Ramos (cell line): Measurements from ENCODE around the gene CGB7.
"Not testable (repeated sequence)": the region's sequence is repeated elsewhere in the genome, so short reads cannot be mapped to it uniquely, and the experiment has no call there.

ENCODE experiments used
- in situ Hi-C: fragments of 300-500 bp; cut with MboI; formaldehyde crosslinking; loops from one replicate; pipeline ENCODE4 v1.14.3; 2022; ENCODE audit warnings: low sequenced_read_pairs; ENCODE audit not compliant: unreplicated experiment

The CGB7 gene

DNA sequence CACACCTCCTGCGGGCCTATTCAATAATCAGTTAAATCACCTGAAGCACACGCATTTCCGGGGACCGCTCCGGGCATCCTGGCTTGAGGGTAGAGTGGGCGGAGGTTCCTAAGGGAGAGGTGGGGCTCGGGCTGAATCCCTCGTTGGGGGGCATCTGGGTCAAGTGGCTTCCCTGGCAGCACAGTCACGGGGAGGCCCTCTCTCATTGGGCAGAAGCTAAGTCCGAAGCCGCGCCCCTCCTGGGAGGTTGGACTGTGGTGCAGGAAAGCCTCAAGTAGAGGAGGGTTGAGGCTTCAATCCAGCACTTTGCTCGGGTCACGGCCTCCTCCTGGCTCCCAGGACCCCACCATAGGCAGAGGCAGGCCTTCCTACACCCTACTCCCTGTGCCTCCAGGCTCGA lies 14.0 kb downstream of the CGB7 start, which contains the start of gene CGB5:
Gene CGB5 (plus strand): TSS at position 301 of the 400 bp plus-strand sequence. CDS start 362 bp downstream, outside the sequence.
- in situ Hi-C loops = not testable (repeated sequence)

DNA sequence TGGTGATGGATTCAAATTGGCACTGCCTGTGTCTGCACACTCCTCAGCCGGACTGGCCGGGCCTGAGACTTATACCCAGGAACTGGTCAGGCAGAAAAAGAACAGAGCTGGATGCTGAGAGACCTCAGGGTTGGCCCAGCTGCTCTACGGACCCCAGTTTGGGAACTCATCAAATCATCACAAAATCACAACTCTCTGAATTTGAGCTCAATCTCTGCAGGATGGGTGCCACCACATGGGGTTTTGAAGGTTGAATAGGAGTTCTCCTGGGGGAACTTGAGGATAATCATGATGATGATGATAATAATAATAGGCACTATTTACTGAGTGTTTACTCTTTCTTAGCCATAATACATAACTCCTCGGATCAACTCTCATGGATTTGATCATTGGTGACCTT lies 14.9 kb downstream of the CGB7 start:
- in situ Hi-C loops = not testable (repeated sequence)

DNA sequence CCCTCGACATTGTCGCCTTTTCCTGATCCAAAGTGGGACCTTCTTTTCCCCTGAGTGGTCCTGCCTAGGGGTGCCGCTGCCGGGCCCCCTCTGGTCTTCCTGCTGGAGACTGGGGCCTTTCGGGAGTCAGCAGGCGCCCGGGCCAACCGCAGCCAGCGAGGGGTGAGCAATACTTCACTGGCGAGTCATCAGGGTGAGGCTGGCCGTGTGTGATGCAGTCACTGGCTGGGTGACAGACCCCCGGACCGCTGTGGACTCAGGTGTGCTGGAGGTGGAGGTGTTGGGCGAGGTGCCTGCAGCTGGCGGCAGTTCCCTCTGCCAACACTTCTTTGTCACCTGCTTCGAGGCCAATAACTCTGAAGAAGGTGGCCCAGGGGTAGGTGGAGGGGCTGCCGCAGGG lies 15.4 kb downstream of the CGB7 start:
- in situ Hi-C loops = no loop called here

DNA sequence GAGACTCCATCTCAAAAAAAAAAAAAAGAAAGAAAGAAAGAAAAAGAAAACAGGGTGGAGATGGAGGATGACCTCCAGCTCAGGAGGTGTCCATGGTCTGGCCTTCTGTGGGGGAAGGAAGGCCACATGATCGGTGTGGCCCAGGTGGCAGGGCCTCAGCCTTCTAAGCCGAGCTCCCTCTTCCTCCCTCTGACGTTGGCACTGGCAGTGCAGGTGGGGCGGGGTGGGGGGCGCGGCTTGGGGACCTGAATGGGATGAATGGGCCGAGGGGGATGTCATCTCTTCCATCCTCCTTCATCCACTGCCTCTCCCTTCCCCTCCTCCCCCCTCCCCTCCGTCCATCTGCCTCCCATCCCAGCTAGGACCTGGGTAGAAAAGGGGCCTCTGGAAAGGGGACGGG lies 17.8 kb downstream of the CGB7 start:
- in situ Hi-C loops = not testable (repeated sequence)

DNA sequence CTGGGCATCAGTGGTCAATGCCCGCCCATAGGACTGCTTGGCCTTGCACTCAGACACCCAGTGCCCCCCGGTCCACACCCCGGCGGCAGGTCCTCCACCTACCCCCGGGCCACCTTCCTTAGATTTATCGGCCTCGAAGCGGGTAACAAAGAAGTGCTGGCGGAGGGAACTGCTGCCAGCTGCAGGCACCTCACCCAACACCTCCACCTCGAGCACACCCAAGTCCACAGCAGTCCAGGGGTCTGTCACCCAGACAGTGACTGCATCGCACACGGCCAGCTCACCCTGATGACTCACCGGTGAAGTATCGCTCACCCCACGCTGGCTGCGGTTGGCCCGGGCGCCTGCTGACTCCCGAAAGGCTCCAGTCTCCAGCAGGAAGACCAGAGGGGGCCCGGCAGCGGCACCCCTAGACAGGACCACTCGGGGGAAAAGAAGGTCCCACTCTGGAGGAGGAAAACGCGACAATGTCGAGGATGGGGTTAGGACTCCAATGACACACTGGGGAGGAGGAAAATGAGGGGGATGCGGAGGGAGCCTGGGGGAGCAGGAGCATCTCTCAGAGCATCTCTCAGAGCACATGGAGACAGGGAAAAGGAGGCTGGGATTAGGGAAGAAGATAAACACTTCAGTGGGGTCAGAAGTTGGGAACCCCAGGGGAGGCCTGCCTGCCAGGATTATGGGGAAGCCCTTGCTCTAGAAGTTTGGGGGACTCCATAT lies 18.8 kb downstream of the CGB7 start:
- in situ Hi-C loops = not testable (repeated sequence)

DNA sequence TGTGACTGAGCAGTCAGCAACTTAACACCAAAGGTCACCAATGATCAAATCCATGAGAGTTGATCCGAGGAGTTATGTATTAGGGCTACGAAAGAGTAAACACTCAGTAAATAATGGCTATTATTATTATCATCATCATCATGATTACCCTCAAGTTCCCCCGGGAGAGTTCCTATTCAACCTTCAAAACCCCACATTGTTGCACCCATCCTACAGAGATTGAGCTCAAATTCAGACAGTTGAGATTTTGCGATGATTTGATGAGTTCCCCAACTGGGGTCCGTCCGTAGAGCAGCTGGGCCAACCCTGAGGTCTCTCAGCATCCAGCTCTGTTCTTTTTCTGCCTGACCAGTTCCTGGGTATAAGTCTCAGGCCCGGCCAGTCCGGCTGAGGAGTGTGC lies 19.4 kb downstream of the CGB7 start:
- in situ Hi-C loops = not testable (repeated sequence)

DNA sequence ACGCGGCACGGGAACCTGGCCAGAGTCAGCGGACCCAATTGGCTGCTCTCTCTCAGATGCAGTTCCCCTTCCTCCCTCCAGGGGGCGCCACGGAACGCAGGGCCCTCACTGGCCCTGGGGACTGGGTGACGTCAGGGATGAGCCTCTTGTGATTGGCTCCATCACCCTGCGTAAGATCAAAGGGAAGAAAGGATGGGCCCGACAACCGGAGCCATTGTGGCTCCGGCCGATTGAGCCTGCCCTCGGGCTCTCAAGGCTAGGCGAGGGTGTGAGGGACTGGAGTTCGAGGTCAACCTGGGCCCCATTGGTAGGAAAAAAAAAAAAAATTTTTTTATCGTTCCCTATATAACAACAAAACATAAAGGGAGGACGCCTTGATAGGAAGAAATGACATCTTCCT lies 20.7 kb downstream of the CGB7 start, which contains the start of gene CGB1:
Gene CGB1 (minus strand): TSS at position 81 of the 400 bp plus-strand sequence. CDS start 184 bp downstream, outside the sequence.
- in situ Hi-C loops = not testable (repeated sequence)

DNA sequence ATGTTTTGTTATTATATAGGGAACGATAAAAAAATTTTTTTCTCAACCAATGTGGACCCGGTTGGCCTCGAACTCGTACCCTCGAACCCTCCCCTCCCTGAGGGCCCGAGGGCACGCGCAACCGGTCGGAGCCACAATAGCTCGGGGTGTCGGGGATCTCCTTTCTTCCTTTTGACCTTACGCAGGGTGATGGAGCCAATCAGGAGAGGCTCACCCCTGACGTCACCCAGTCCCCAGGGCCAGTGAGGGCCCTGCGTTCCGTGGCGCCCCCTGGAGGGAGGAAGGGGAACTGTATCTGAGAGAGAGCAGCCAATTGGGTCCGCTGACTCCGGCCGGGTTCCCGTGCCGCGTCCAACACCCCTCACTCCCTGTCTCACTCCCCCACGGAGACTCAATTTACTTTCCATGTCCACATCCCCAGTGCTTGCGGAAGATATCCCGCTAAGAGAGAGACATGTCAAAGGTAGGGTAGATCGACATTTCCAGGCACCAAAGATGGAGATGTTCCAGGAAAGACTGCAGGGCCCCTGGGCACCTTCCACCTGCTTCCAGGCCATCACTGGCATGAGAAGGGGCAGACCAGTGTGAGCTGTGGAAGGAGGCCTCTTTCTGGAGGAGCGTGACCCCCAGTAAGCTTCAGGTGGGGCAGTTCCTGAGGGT lies 25.8 kb downstream of the CGB7 start, which contains the start of gene CGB2:
Gene CGB2 (plus strand): TSS at position 249 of the 660 bp plus-strand sequence. CDS start 206 bp downstream, at position 455.
- in situ Hi-C loops = not testable (repeated sequence)

DNA sequence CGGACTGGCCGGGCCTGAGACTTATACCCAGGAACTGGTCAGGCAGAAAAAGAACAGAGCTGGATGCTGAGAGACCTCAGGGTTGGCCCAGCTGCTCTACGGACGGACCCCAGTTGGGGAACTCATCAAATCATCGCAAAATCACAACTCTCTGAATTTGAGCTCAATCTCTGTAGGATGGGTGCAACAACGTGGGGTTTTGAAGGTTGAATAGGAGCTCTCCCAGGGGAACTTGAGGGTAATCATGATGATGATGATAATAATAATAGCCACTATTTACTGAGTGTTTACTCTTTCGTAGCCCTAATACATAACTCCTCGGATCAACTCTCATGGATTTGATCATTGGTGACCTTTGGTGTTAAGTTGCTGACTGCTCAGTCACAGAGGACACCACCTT lies 27.2 kb downstream of the CGB7 start:
- in situ Hi-C loops = not testable (repeated sequence)

DNA sequence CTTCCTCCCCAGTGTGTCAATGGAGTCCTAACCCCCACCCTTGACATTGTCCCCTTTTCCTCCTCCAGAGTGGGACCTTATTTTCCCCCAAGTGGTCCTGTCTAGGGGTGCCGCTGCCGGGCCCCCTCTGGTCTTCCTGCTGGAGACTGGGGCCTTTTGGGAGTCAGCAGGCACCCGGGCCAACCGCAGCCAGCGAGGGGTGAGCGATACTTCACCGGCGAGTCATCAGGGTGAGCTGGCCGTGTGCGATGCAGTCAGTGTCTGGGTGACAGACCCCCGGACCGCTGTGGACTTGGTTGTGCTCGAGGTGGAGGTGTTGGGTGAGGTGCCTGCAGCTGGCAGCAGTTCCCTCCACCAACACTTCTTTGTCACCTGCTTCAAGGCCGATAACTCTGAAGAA lies 27.8 kb downstream of the CGB7 start:
- in situ Hi-C loops = not testable (repeated sequence)

DNA sequence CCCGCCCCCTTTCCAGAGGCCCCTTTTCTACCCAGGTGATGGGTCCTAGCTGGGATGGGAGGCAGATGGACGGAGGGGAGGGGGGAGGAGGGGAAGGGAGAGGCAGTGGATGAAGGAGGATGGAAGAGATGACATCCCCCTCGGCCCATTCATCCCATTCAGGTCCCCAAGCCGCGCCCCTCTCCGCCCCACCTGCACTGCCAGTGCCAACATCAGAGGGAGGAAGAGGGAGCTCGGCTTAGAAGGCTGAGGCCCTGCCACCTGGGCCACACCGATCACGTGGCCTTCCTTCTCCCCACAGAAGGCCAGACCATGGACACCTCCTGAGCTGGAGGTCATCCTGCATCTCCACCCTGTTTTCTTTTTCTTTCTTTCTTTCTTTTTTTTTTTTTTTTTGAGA lies 28.9 kb downstream of the CGB7 start:
- in situ Hi-C loops = not testable (repeated sequence)

DNA sequence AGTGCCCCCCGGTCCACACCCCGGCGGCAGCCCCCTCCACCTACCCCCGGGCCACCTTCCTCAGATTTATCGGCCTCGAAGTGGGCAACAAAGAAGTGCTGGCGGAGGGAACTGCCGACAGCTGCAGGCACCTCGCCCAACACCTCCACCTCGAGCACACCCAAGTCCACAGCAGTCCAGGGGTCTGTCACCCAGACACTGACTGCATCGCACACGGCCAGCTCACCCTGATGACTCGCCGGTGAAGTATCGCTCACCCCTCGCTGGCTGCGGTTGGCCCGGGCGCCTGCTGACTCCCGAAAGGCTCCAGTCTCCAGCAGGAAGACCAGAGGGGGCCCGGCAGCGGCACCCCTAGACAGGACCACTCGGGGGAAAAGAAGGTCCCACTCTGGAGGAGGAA lies 31.9 kb downstream of the CGB7 start:
- in situ Hi-C loops = not testable (repeated sequence)

DNA sequence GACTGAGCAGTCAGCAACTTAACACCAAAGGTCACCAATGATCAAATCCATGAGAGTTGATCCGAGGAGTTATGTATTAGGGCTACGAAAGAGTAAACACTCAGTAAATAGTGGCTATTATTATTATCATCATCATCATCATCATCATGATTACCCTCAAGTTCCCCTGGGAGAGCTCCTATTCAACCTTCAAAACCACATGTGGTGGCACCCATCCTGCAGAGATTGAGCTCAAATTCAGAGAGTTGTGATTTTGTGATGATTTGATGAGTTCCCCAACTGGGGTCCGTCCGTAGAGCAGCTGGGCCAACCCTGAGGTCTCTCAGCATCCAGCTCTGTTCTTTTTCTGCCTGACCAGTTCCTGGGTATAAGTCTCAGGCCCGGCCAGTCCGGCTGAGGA lies 32.5 kb downstream of the CGB7 start:
- in situ Hi-C loops = not testable (repeated sequence)

DNA sequence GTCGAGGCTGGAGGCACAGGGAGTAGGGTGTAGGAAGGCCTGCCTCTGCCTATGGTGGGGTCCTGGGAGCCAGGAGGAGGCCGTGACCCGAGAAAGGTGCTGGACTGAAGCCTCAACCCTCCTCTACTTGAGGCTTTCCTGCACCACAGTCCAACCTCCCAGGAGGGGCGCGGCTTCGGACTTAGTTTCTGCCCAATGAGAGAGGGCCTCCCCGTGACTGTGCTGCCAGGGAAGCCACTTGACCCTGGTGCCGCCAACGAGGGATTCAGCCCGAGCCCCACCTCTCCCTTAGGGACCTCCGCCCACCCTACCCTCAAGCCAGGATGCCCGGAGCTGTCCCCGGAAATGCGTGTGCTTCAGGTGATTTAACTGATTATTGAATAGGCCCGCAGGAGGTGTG lies 33.3 kb downstream of the CGB7 start, which contains the start of gene CGB3:
Gene CGB3 (minus strand): TSS at position 101 of the 400 bp plus-strand sequence. CDS start 362 bp downstream, outside the sequence.
- in situ Hi-C loops = not testable (repeated sequence)

DNA sequence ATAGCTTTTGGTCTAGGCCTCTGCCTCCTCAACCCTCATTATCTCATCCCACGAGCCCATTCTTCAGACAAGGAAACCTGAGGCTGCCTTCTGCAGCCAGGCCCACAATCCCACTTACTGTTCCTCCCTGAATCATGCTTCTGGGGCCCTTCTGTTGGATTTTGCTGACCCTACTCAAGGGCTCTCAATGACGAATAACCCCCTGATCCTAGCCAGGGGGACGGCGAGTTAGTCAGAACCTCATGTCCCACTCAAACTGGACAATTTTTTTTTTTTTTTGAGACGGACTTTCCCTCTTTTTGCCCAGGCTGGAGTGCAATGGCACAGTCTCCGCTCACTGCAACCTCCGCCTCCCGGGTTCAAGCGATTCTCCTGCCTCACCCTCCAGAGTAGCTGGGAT lies 35.4 kb downstream of the CGB7 start:
- in situ Hi-C loops = no loop called here

DNA sequence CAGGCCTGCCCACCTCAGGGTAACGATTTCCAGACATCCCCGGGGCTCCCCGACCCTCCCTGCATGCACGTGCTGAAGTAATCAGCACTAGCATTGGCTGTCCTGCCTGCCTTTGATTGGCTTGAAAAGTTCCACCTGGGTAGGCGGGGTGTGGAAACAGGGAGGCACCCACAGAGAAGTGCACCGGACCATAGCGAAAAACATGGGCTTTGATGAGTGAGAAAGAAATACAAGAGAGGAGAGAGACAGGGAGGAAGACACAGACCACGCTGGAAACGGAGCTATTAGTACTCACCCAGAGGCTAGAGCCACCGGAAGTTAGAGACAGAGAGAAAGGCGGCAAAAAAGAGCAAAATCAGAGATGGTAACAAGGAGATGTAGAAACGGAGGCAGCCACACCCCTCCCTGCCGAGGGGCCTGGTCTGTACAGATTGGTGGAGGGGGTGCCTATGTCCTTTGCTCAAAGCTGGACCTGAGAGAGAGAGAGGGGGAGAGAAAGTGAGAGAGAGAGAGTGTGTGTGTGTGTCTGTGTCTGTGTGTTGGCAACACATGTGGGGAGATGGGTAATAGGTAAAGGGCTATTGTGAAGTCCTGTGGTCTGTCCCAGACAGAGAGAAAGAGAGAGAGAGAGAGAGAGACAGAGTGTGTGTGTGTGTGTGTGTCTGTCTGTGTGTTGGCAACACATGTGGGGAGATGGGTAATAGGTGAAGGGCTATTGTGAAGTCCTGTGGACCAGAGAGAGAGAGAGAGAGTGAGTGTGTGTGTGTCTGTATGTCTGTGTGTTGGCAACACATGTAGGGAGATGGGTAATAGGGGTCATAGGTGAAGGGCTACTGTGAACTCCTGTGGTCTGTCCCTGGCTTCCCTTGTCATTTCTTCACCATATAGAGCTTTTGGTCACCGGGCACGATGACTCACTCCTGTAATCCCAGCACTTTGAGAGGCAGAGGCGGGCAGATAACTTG lies 36.3 kb downstream of the CGB7 start:
- in situ Hi-C loops = no loop called here

DNA sequence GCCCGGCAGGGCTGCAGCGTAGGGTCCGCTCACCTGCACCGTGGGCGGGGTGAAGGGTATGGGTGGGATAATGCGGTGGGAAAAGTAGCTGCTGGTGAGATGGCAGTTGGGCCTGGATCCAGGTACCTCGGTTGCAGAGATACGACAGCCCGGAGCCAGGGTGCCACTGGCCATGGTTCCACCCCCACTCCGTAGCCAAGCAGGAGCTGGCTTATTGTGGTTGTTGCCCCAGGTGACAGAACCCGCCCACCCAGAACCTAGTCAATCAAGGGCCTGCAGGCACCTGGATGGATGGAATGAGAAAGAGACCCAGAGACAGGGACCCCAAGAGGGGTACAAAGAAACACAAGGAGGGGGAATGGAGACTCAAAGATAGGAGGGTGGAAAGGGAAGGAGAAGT lies 37.2 kb downstream of the CGB7 start:
- in situ Hi-C loops = no loop called here

DNA sequence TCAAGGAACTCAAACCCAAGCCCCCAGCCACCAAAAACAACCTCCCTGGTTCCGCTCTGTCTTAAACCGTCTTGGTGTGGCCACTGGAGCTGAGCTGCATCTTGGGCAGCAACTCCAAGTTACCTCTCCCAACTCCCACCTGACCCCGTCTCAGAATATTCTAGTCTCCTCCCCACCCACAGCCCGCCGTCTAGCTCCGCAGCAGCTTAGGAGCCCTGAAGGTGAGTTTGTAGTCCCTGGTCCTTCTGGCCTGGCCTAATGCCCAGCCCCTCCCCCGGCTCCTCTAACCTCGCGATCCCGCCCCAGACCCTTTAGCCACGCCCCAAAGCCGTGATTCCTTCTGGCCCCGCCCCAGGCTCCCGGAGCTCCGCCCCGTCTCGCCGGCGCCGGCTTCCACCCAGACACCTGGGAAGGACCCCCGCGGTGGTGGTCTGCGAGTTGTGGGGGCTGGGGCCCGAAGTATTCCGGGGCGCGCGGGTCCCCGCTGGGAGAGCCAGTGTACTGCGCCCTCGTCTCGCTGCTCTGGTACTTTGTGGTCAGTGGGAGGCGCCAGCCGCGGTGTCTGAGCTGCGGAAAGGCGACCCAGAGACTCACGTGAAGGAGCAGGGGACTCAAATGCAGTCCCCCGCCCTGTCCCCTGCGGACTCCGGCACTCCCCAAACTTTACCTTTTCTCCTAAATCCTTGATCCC lies 38.2 kb downstream of the CGB7 start:
- in situ Hi-C loops = no loop called here

DNA sequence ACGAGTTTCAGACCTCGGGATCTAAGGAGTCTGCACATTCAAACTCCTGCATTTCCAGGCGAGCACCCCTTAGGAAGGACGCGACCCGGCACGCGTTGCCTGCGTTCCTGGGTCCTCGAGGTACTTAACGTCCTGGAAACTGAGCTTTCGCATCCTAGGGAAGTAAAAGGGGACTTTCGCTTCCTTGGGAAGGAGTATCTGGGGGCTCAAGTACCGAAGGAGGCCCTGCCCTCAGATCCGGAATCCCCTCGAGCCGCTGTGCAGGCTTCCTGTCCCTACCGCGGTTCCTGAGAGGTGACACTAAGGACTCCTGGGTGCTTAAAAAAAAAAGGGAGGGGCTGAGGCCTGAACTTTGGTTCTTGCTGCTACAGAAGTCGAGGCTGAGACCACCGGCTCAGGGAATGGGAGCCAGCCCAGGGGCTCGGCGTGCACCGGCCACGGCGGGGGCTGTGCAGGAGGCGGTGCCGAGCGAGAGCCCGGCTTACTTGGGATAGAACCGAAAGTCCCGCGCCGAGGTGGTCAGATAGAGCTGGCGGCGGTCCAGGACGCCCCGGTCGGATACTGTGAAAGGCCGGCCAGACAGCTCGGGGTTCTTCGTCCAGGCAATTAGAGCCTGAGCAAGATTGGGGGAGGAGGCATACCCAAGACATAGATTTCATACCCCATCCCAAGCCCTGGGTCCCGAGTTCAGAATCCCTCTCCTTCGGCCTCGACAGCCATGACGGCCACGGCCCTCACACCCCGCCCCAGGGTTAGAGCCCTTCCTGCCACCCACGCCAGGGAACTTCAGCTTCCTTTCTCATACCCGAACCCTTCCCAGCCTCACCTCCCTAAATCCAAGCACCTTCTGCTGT lies 38.9 kb downstream of the CGB7 start:
- in situ Hi-C loops = not testable (repeated sequence)
